HFF-Myc (cell line): Measurements from ENCODE around the gene ACYP2.

Experiments used
- DNase-seq: peaks from one replicate; pipeline ENCODE4 v3.0.0-alpha.2; 2011; ENCODE audit warnings: low read depth; ENCODE audit errors: extremely low read depth
- H3K4me3 ChIP-seq: replicated peaks from 2 replicates; pipeline ENCODE4 v1.5.1; 2011; ENCODE audit warnings: low read depth, mild to moderate bottlenecking, control low read depth, low read length
- TF ChIP-seq, protein P1 (sequence below): IDR thresholded peaks from 2 replicates; pipeline ENCODE4 v1.5.1; 2012; ENCODE audit warnings: mild to moderate bottlenecking, low read depth, low read length, control low read depth; ENCODE audit errors: missing control alignments

Gene ACYP2

GRCh38 chr2:54224997-54225396, 109.6 kb downstream of the ACYP2 start:
- DNase-seq, result no peak
- H3K4me3 ChIP-seq, result no peak overlapping the region
- TF ChIP-seq, protein P1, sequence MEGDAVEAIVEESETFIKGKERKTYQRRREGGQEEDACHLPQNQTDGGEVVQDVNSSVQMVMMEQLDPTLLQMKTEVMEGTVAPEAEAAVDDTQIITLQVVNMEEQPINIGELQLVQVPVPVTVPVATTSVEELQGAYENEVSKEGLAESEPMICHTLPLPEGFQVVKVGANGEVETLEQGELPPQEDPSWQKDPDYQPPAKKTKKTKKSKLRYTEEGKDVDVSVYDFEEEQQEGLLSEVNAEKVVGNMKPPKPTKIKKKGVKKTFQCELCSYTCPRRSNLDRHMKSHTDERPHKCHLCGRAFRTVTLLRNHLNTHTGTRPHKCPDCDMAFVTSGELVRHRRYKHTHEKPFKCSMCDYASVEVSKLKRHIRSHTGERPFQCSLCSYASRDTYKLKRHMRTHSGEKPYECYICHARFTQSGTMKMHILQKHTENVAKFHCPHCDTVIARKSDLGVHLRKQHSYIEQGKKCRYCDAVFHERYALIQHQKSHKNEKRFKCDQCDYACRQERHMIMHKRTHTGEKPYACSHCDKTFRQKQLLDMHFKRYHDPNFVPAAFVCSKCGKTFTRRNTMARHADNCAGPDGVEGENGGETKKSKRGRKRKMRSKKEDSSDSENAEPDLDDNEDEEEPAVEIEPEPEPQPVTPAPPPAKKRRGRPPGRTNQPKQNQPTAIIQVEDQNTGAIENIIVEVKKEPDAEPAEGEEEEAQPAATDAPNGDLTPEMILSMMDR, result no peak

DNA sequence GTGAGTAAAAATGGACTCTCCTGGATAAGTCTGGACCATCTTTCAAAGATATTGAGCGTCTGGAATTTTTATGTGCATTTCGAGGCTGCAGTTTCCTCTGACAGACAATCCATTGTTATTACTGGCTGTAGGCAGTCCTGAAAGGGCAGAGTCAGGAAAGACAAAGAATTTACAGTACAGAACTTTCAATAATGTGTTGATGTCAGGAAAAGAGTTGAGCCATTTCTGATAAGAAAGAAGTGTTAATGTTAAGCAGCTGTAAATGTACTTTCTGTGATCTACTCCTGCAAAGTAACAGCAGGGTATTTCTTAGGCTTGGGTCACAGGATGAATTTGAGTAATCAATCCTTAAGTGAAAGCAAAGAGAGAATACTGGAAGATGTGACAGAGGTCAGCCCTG, 110.8 kb downstream of the ACYP2 start:
- TF ChIP-seq, protein P1, result no peak
- DNase-seq, result no peak
- H3K4me3 ChIP-seq, result no peak overlapping the region

GRCh38 chr2:54227798-54228197, 112.4 kb downstream of the ACYP2 start:
- H3K4me3 ChIP-seq, result no peak overlapping the region
- DNase-seq, result no peak
- TF ChIP-seq, protein P1, result no peak

GRCh38 chr2:54228945-54229344, 113.5 kb downstream of the ACYP2 start:
- TF ChIP-seq, protein P1, result no peak
- H3K4me3 ChIP-seq, result no peak overlapping the region
- DNase-seq, result no peak

- H3K4me3 ChIP-seq, result no peak overlapping the region
- no peak for DNase-seq
- TF ChIP-seq, protein P1, result no peak
Observed at GRCh38 chr2:54233832-54234649, 118.6 kb downstream of the ACYP2 start.

GRCh38 chr2:54237428-54237827, 122.0 kb downstream of the ACYP2 start:
- no peak for DNase-seq
- TF ChIP-seq, protein P1, result no peak
- no peak overlapping the region for H3K4me3 ChIP-seq
